PC-9 (cell line): ENCODE measurements around the gene PAX4. TPM values are rescaled to one million over a fixed set of nuclear protein-coding genes. Genes with fewer than 3 reads are reported as not detected.
"Not testable (repeated sequence)": the region's sequence is repeated elsewhere in the genome, so short reads cannot be mapped to it uniquely, and the experiment has no call there.

ENCODE experiments used
- BruUV-seq: library from RNA; stranded (reverse); fragments of 400-500 nt; replicated peaks from 2 replicates; lab custom pipeline; 2021; lab: Mats Ljungman, UMichigan
- CTCF ChIA-PET: fragments of 300-600 bp; sonication (Branson Sonifier 250); formaldehyde crosslinking; loops from one replicate; lab custom pipeline; 2022; ENCODE audit warnings: antibody characterized with exemption; lab: Charles Lee
- POLR2A ChIA-PET: fragments of 300-600 bp; sonication (Branson Sonifier 250); formaldehyde crosslinking; loops from one replicate; lab custom pipeline; 2022; ENCODE audit warnings: antibody characterized with exemption; ENCODE audit not compliant: unreplicated experiment; lab: Charles Lee
- DNase-seq, 2 experiments: peaks; one replicate each; pipeline versions ENCODE4 v3.0.0 to v3.0.0-alpha.2; 2015 to 2022; ENCODE audit warnings: mixed read lengths in 1 of 2
- H2AFZ ChIP-seq: fragments of 200-600 bp; sonication (generic); 2 replicates; pipeline ENCODE4 v1.8.1; 2017; ENCODE audit warnings: antibody characterized with exemption
- H3F3A ChIP-seq: fragments of 200-600 bp; sonication (generic); 2 replicates; pipeline ENCODE4 v1.8.1; 2017; ENCODE audit warnings: antibody characterized with exemption, mild to moderate bottlenecking, low read depth; ENCODE audit not compliant: insufficient read depth
- H3K27ac ChIP-seq: fragments of 200-600 bp; sonication (generic); 2 replicates; pipeline ENCODE4 v1.6.1; 2016; ENCODE audit warnings: mixed run types
- H3K27me3 ChIP-seq: fragments of 200-600 bp; sonication (generic); 2 replicates; pipeline ENCODE4 v1.6.1; 2016; ENCODE audit warnings: low read depth, mixed run types; ENCODE audit not compliant: insufficient read depth
- H3K36me3 ChIP-seq: fragments of 200-600 bp; sonication (generic); 2 replicates; pipeline ENCODE4 v1.6.1; 2016; ENCODE audit warnings: low read depth, mixed run types
- H3K4me1 ChIP-seq: fragments of 200-600 bp; sonication (generic); replicated peaks from 2 replicates; pipeline ENCODE4 v1.6.1; 2016; ENCODE audit warnings: mixed run types; ENCODE audit not compliant: insufficient read depth
- H3K4me2 ChIP-seq: fragments of 200-600 bp; sonication (generic); 2 replicates; pipeline ENCODE4 v1.6.1; 2017; ENCODE audit warnings: mixed run types
- H3K4me3 ChIP-seq: fragments of 200-600 bp; sonication (generic); 2 replicates; pipeline ENCODE4 v1.6.1; 2016; ENCODE audit warnings: mixed run types
- H3K79me2 ChIP-seq: fragments of 200-600 bp; sonication (generic); 2 replicates; pipeline ENCODE4 v1.6.1; 2017; ENCODE audit warnings: low read depth, mixed run types
- H3K9me2 ChIP-seq: fragments of 200-600 bp; sonication (generic); 2 replicates; pipeline ENCODE4 v1.8.1; 2017; ENCODE audit warnings: mild to moderate bottlenecking; ENCODE audit not compliant: insufficient read depth
- H3K9me3 ChIP-seq: fragments of 200-600 bp; sonication (generic); 2 replicates; pipeline ENCODE4 v1.8.1; 2016; ENCODE audit warnings: low read depth; ENCODE audit not compliant: insufficient read depth
- H4K20me1 ChIP-seq: fragments of 200-600 bp; sonication (generic); 2 replicates; pipeline ENCODE4 v1.8.1; 2017; ENCODE audit not compliant: insufficient read depth
- CTCF ChIP-seq: fragments of 200-600 bp; sonication (generic); conservative IDR thresholded peaks from 2 replicates; pipeline ENCODE4 v1.6.1; 2017; ENCODE audit warnings: mixed run types, antibody characterized with exemption, mild to moderate bottlenecking, moderate library complexity
- EZH2 ChIP-seq: fragments of 200-600 bp; sonication (generic); IDR thresholded peaks from 2 replicates; pipeline ENCODE4 v1.8.0; 2017; ENCODE audit warnings: antibody characterized with exemption, low read depth
- intact Hi-C: fragments of 100-400 bp; cut with micrococcal nuclease; formaldehyde crosslinking; loops from one replicate; pipeline ENCODE4 v1.10.0; 2022; ENCODE audit not compliant: unreplicated experiment
- total RNA-seq: library from RNA; stranded (reverse); gene quantifications from 2 replicates; pipeline ENCODE4 v1.2.3, GENCODE V29; 2021

Gene PAX4
- total RNA-seq, 1 experiment from 2014 or later, result not detected

DNA sequence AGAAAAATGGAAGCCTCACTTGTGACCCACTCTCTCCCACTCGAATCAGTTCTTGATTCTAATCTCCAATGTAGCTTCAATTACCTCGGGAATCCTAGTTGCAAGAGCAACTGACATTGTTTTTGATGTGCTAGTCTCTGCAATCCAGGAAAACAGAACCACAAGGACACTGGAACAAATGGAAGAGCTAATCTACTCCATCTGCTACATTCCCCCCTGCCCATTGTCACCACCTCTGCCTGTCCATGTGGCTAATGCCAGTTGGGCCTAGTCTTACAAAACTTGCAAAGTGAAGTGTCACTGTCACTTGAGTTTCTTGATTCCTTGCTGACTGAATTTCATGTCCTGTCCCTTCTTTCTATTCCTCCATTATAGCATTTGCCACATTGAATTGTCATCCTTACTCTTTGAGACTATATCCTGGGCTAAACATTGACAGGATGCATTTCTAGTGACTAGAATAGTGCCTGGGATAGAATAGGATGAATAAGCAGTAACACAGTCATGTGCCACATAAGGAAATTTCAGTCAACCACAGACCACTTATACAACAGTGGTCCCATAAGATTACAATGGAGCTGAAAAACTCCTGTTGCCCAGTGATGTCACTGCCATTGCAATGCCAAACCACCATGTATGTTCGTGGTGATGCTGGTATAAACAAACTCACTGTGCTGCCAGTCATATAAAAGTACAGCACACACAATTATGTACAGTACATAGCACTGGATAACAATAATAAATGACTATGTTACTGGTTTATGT lies 46.0 kb downstream of the PAX4 start:
- POLR2A ChIA-PET, result no interaction called here
- Histone ChIP-seq H3F3A (no peaks in the 10 kb centered on the region), H3K4me3 (no peak overlapping the region), H3K27ac (no peak overlapping the region), H3K4me2 (no peak overlapping the region), H3K9me2 (no peaks in the 10 kb centered on the region), H3K27me3 (no peaks in the 10 kb centered on the region), H3K36me3 (no peaks in the 10 kb centered on the region), H3K79me2 (no peaks in the 10 kb centered on the region), H3K4me1 (no peaks in the 10 kb centered on the region), H4K20me1 (no peaks in the 10 kb centered on the region), H2AFZ (no peak overlapping the region), H3K9me3 (no peaks in the 10 kb centered on the region)
- TF ChIP-seq CTCF (no peak), EZH2 (no peak)
- intact Hi-C loops, result no loop called here
- CTCF ChIA-PET, result no interaction called here
- no peak for DNase-seq
- BruUV-seq, result no TSS peak

DNA sequence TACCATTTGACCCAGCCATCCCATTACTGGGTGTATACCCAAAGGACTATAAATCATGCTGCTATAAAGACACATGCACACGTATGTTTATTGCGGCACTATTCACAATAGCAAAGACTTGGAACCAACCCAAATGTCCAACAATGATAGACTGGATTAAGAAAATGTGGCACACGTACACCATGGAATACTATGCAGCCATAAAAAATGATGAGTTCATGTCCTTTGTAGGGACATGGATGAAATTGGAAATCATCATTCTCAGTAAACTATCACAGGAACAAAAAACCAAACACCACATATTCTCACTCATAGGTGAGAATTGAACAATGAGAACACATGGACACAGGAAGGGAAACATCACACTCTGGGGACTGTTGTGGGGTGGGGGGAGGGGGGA lies 49.9 kb downstream of the PAX4 start:
- H3K4me3 ChIP-seq, H3K4me2 ChIP-seq, POLR2A ChIA-PET, H3K79me2 ChIP-seq, H3K36me3 ChIP-seq, intact Hi-C loops, H3K9me2 ChIP-seq, H3K27ac ChIP-seq, H3K9me3 ChIP-seq, BruUV-seq, H3K4me1 ChIP-seq, H2AFZ ChIP-seq, DNase-seq, H4K20me1 ChIP-seq, H3K27me3 ChIP-seq, H3F3A ChIP-seq, CTCF ChIA-PET: not testable (repeated sequence)

DNA sequence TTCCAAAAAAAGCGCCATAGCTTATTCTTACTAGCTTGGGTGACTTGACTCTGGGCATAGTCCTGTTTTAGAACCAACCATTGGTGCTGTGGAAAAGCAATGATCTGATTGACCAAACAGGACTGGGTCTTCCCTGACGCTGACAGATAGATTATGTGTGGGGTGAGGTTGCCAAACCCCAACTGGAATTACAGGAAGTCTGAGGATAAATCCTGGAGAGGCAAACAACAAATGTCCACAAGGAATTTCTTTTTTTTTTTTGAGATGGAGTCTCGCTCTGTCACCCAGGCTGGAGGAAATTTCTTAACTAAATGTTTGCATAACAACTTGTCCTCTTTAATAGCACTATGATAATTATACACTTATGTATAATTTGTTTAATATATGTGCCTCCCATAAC lies 51.7 kb downstream of the PAX4 start:
- no peak overlapping the region for H3K4me2 ChIP-seq
- no peak overlapping the region for H2AFZ ChIP-seq
- POLR2A ChIA-PET, result no interaction called here
- H3F3A ChIP-seq, result no peaks in the 10 kb centered on the region
- H3K4me3 ChIP-seq, result no peak overlapping the region
- no peaks in the 10 kb centered on the region for H4K20me1 ChIP-seq
- H3K9me3 ChIP-seq, result no peaks in the 10 kb centered on the region
- no TSS peak for BruUV-seq
- DNase-seq, result no peak
- TF ChIP-seq CTCF (no peak), EZH2 (no peak)
- no peaks in the 10 kb centered on the region for H3K79me2 ChIP-seq
- no peaks in the 10 kb centered on the region for H3K4me1 ChIP-seq
- H3K36me3 ChIP-seq, result no peaks in the 10 kb centered on the region
- CTCF ChIA-PET, result no interaction called here
- no peak overlapping the region for H3K27ac ChIP-seq
- no peaks in the 10 kb centered on the region for H3K9me2 ChIP-seq
- intact Hi-C loops, result no loop called here
- no peaks in the 10 kb centered on the region for H3K27me3 ChIP-seq

Other genes starting within 250 kb of the PAX4 start
- gene ZNF800, start 225.4 kb downstream of the PAX4 start, total RNA-seq, result 32.4 and 32.6 TPM in 2 replicates
- gene GCC1, start 32.5 kb downstream of the PAX4 start, total RNA-seq, result 25.2 and 27.0 TPM in 2 replicates
- 227 and 299 TPM in 2 replicates for gene ARF5, start 29.7 kb downstream of the PAX4 start, total RNA-seq
- 1.3 and 1.4 TPM in 2 replicates for gene FSCN3, start 24.4 kb downstream of the PAX4 start, total RNA-seq
- gene SND1, start 34.1 kb upstream of the PAX4 start, total RNA-seq, result 219 and 273 TPM in 2 replicates